Measurements from ENCODE around the gene CCDC30. TPM values are rescaled to one million over a fixed set of nuclear protein-coding genes. Genes with fewer than 3 reads are reported as not detected.
"Not testable (repeated sequence)": the region's sequence is repeated elsewhere in the genome, so short reads cannot be mapped to it uniquely, and the experiment has no call there.

Gene CCDC30
- total and polyA plus RNA-seq, 2 experiments from 2014 or later, result 0.65 to 1.6 TPM

- 85 to 86% methylated on average over 2 of the region's 2 CpGs for WGBS, 2 experiments (ENCODE audit: low coverage in 1 of 2, low lambda C conversion rate in 2 of 2, missing lambda C conversion rate in 2 of 2)
- no peaks in the 10 kb centered on the region for H3K36me3 ChIP-seq (ENCODE audit: low read depth)
- no peak overlapping the region for H3K4me2 ChIP-seq (ENCODE audit: unreplicated experiment)
- H3K9me2 ChIP-seq (ENCODE audit: insufficient read depth), result no peaks in the 10 kb centered on the region
- H2AFZ ChIP-seq, result no peak overlapping the region
- H3K9ac ChIP-seq, result no peak overlapping the region
- H3K27ac ChIP-seq, result no peak overlapping the region
- no peaks in the 10 kb centered on the region for H3K79me2 ChIP-seq (ENCODE audit: insufficient read depth)
- no peak for DNase-seq
- H3K4me1 ChIP-seq (ENCODE audit: insufficient read depth), result no peaks in the 10 kb centered on the region
- H3K4me3 ChIP-seq, result no peak overlapping the region
- in situ Hi-C loops (cut with MboI), result no loop called here
- H4K20me1 ChIP-seq (ENCODE audit: insufficient read depth), result no peaks in the 10 kb centered on the region
- H3F3A ChIP-seq (ENCODE audit: insufficient read depth), result no peaks in the 10 kb centered on the region
- H3K27me3 ChIP-seq (replicated peaks; ENCODE audit: insufficient read depth), result no peaks in the 10 kb centered on the region
- no peaks in the 10 kb centered on the region for H3K9me3 ChIP-seq (ENCODE audit: low read depth)
- TF ChIP-seq EZH2phosphoT487 (IDR thresholded peaks at IDR 0.05; ENCODE audit: insufficient read depth, low read depth) (no peak), EZH2 (IDR thresholded peaks at IDR 0.05; ENCODE audit: insufficient read depth, poor library complexity, severe bottlenecking) (no peak)
Observed at GRCh38 chr1:42601472-42601871, 138.4 kb downstream of the CCDC30 start.

GRCh38 chr1:42613803-42614131 lies 150.7 kb downstream of the CCDC30 start:
- Histone ChIP-seq H3K9me2 (ENCODE audit: insufficient read depth) (no peaks in the 10 kb centered on the region), H2AFZ (no peak overlapping the region), H3K4me1 (ENCODE audit: insufficient read depth) (no peaks in the 10 kb centered on the region), H3K4me3 (no peak overlapping the region), H3K27ac (no peak overlapping the region), H4K20me1 (ENCODE audit: insufficient read depth) (no peaks in the 10 kb centered on the region), H3K9ac (no peak overlapping the region), H3F3A (ENCODE audit: insufficient read depth) (no peaks in the 10 kb centered on the region), H3K79me2 (ENCODE audit: insufficient read depth) (no peaks in the 10 kb centered on the region), H3K4me2 (ENCODE audit: unreplicated experiment) (no peak overlapping the region), H3K27me3 (replicated peaks; ENCODE audit: insufficient read depth) (peaks cover 2% of the 10 kb centered on the region; the same call in 1 of the 2 replicates), H3K36me3 (ENCODE audit: low read depth) (no peaks in the 10 kb centered on the region), H3K9me3 (ENCODE audit: low read depth) (no peaks in the 10 kb centered on the region)
- in situ Hi-C loops (cut with MboI), result no loop called here
- WGBS, 2 experiments (ENCODE audit: low coverage in 1 of 2, low lambda C conversion rate in 2 of 2, missing lambda C conversion rate in 2 of 2), result 58 to 72% methylated on average over 2 to 4 of the region's 4 CpGs
- DNase-seq, result no peak
- TF ChIP-seq EZH2phosphoT487 (IDR thresholded peaks at IDR 0.05; ENCODE audit: insufficient read depth, low read depth) (no peak), EZH2 (IDR thresholded peaks at IDR 0.05; ENCODE audit: insufficient read depth, poor library complexity, severe bottlenecking) (no peak)

- TF ChIP-seq EZH2 (IDR thresholded peaks at IDR 0.05; ENCODE audit: insufficient read depth, poor library complexity, severe bottlenecking) (no peak), EZH2phosphoT487 (IDR thresholded peaks at IDR 0.05; ENCODE audit: insufficient read depth, low read depth) (no peak)
- peaks cover 7% of the 10 kb centered on the region for H3K27me3 ChIP-seq (replicated peaks; ENCODE audit: insufficient read depth)
- 37 to 39% methylated on average over 2 of the region's 2 CpGs for WGBS, 2 experiments (ENCODE audit: low coverage in 1 of 2, low lambda C conversion rate in 2 of 2, missing lambda C conversion rate in 2 of 2)
- H3K4me1 ChIP-seq (ENCODE audit: insufficient read depth), result no peaks in the 10 kb centered on the region
- no peak overlapping the region for H3K9ac ChIP-seq
- no peaks in the 10 kb centered on the region for H4K20me1 ChIP-seq (ENCODE audit: insufficient read depth)
- no peaks in the 10 kb centered on the region for H3K9me3 ChIP-seq (ENCODE audit: low read depth)
- H3K79me2 ChIP-seq (ENCODE audit: insufficient read depth), result no peaks in the 10 kb centered on the region
- H3K27ac ChIP-seq, result no peak overlapping the region
- no peak overlapping the region for H2AFZ ChIP-seq
- H3K36me3 ChIP-seq (ENCODE audit: low read depth), result no peaks in the 10 kb centered on the region
- no peaks in the 10 kb centered on the region for H3K9me2 ChIP-seq (ENCODE audit: insufficient read depth)
- H3K4me3 ChIP-seq, result no peak overlapping the region
- no peaks in the 10 kb centered on the region for H3F3A ChIP-seq (ENCODE audit: insufficient read depth)
- no peak overlapping the region for H3K4me2 ChIP-seq (ENCODE audit: unreplicated experiment)
- in situ Hi-C loops (cut with MboI), result no loop called here
- peak; percentile 22 for DNase-seq
Observed at GRCh38 chr1:42618866-42619265, 155.8 kb downstream of the CCDC30 start.

GRCh38 chr1:42620307-42620706 lies 157.2 kb downstream of the CCDC30 start:
- no peaks in the 10 kb centered on the region for H3F3A ChIP-seq (ENCODE audit: insufficient read depth)
- no peak overlapping the region for H3K4me2 ChIP-seq (ENCODE audit: unreplicated experiment)
- in situ Hi-C loops (cut with MboI), result no loop called here

GRCh38 chr1:42621180-42621579 lies 158.1 kb downstream of the CCDC30 start:
- not testable (repeated sequence) for H3K9me3 ChIP-seq (ENCODE audit: low read depth)

More at GRCh38 chr1:42620307-42620706, 157.2 kb downstream of the CCDC30 start:
- Histone ChIP-seq H3K9me2 (ENCODE audit: insufficient read depth) (no peaks in the 10 kb centered on the region), H3K9me3 (ENCODE audit: low read depth) (no peaks in the 10 kb centered on the region), H3K27me3 (replicated peaks; ENCODE audit: insufficient read depth) (peaks cover 7% of the 10 kb centered on the region), H2AFZ (no peak overlapping the region), H3K4me1 (ENCODE audit: insufficient read depth) (no peaks in the 10 kb centered on the region), H4K20me1 (ENCODE audit: insufficient read depth) (no peaks in the 10 kb centered on the region), H3K79me2 (ENCODE audit: insufficient read depth) (no peaks in the 10 kb centered on the region), H3K27ac (no peak overlapping the region), H3K9ac (no peak overlapping the region), H3K36me3 (ENCODE audit: low read depth) (no peaks in the 10 kb centered on the region), H3K4me3 (no peak overlapping the region)
- TF ChIP-seq EZH2 (IDR thresholded peaks at IDR 0.05; ENCODE audit: insufficient read depth, poor library complexity, severe bottlenecking) (no peak), EZH2phosphoT487 (IDR thresholded peaks at IDR 0.05; ENCODE audit: insufficient read depth, low read depth) (no peak)
- DNase-seq, result no peak
- 0 to 1% methylated on average over 2 of the region's 2 CpGs for WGBS, 2 experiments (ENCODE audit: low coverage in 1 of 2, low lambda C conversion rate in 2 of 2, missing lambda C conversion rate in 2 of 2)

GRCh38 chr1:42627205-42627604 lies 164.1 kb downstream of the CCDC30 start:
- DNase-seq; H3K4me1 ChIP-seq (ENCODE audit: insufficient read depth); H3K9ac ChIP-seq; H3K36me3 ChIP-seq (ENCODE audit: low read depth); H3K27ac ChIP-seq; H3K4me3 ChIP-seq; H3F3A ChIP-seq (ENCODE audit: insufficient read depth); H4K20me1 ChIP-seq (ENCODE audit: insufficient read depth); H3K9me2 ChIP-seq (ENCODE audit: insufficient read depth); H3K4me2 ChIP-seq (ENCODE audit: unreplicated experiment); H3K79me2 ChIP-seq (ENCODE audit: insufficient read depth); in situ Hi-C loops (cut with MboI); H3K27me3 ChIP-seq (replicated peaks; ENCODE audit: insufficient read depth); H3K9me3 ChIP-seq (ENCODE audit: low read depth); H2AFZ ChIP-seq: not testable (repeated sequence)
- WGBS, 2 experiments (ENCODE audit: low coverage in 1 of 2, low lambda C conversion rate in 2 of 2, missing lambda C conversion rate in 2 of 2), result 28 to 33% methylated on average over 3 of the region's 3 CpGs

More at GRCh38 chr1:42621180-42621579, 158.1 kb downstream of the CCDC30 start:
- H3K79me2 ChIP-seq (ENCODE audit: insufficient read depth); H3K9ac ChIP-seq; DNase-seq; H3K4me1 ChIP-seq (ENCODE audit: insufficient read depth); H3K4me2 ChIP-seq (ENCODE audit: unreplicated experiment); H3K9me2 ChIP-seq (ENCODE audit: insufficient read depth); H3K27me3 ChIP-seq (replicated peaks; ENCODE audit: insufficient read depth); H3K27ac ChIP-seq; H2AFZ ChIP-seq; H3K36me3 ChIP-seq (ENCODE audit: low read depth); in situ Hi-C loops (cut with MboI); H4K20me1 ChIP-seq (ENCODE audit: insufficient read depth); H3F3A ChIP-seq (ENCODE audit: insufficient read depth); H3K4me3 ChIP-seq: not testable (repeated sequence)
- 72 to 78% methylated on average over 4 of the region's 4 CpGs for WGBS, 2 experiments (ENCODE audit: low coverage in 1 of 2, low lambda C conversion rate in 2 of 2, missing lambda C conversion rate in 2 of 2)
